ENCODE data around the gene NKX2-2.

NKX2-2 gene

DNA sequence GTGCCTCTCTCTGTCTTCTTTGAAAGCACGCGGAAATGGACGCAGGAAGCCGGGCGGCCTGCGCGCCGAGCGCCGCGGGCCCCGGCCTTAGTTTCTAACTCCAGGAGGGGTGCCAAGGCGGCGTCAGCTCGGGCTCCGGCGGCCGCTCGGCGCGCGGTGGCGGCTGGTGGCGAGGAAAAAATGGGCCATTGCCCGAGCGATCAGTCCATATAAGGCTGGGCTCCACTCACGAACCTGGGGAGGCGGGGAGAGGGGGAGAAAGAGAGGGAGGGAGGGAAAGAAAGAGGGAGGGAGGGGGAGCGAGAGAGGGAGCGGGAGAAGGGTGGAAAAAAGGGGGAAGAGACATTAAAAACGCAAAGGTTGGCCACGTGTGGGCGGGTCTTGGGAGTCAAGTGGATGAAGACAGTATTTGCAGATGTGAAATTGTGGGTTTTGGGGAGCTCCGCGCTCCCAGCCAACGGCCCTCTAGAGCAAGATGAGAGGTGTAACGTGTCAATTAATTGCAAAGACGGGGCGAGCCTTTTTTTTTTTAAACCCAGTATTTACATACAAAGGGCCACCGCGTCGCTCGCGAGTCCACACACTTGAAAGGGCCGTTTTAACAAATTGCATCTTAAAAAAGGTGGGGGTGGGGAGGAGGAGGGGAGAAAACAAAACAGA is at the start of gene NKX2-2:
NKX2-2 (minus strand) TSS at position 184 of the 660 bp plus-strand sequence. CDS start 395 bp downstream, outside the sequence.
- no peak for DNase-seq (ENCODE audit: low spot score)

DNA sequence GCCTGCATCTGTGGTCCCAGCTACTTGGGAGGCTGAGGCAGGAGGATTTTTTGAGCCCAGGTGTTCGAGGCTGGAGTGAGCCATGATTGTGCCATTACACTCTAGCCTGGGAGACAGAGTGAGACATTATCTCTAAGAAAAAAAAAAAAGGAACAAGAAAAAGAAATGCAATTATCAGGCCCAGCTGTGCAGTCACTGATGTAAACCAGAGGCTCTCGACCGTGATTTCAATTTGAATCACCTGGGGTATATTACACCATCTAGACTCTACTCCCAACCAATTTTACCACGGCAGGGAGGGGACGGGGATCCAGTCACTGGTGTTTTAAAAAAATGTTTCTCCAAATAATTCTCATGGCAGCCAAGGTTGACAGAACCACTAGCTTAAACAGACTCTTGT is 48.8 kb upstream of the NKX2-2 start:
- no peak for DNase-seq (ENCODE audit: low spot score)

DNA sequence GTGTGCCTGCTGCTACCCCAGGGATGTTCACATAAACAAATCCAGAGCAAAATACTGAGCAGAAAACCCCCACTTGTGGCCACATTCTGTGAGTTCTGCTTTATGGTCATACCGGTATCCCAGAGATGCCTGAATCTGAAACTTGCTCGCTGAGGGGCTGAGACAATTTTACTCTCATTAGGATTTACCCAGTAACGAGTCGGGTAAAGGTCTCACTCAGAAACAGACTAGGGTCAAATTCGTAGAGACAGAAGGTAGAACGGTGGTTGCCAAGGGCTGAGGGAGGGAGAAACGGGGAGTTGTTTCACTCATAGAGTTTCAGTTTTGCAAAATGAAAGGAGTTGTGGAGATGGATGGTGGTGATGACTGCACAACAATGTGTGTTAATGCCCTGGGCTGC is 45.4 kb upstream of the NKX2-2 start:
- no peak for DNase-seq (ENCODE audit: low spot score)

DNA sequence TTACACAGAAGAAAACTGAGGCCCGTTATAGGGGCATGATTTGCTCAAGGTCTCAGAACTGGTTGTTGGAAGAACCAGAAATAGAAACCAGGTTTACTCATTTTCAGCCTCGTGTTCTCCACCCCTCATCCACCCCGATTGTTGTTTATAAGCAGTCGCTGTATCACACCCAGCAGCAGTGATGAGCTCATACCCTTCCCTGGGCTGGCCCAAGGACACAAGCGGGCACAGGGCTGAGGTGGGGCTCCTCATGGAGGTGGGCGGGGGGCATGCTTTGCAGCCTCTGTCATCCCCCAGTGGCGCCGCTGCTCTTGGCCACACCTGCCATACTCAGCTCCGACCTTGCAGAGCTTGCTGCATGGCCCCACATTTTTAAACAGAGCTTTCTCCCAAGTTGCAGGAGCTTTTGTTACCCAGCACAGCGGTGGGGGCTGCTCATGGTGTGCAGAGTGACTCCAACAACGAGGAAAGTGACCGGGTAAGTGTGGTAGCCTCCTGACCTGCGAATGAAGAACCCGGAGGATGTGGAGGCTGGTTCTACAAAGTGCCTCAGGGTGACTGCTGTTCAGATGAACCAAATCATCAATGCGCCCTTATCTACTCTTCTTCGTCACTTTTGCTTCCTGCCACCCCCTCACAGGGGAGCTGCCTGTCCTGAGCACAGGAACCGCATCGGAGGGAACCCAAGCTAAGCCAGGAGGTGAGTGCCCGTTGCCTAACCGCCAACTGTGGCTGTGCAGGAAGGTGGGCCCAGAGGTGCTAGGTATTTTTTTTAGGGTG is 43.6 kb upstream of the NKX2-2 start:
- no peak for DNase-seq (ENCODE audit: low spot score)

DNA sequence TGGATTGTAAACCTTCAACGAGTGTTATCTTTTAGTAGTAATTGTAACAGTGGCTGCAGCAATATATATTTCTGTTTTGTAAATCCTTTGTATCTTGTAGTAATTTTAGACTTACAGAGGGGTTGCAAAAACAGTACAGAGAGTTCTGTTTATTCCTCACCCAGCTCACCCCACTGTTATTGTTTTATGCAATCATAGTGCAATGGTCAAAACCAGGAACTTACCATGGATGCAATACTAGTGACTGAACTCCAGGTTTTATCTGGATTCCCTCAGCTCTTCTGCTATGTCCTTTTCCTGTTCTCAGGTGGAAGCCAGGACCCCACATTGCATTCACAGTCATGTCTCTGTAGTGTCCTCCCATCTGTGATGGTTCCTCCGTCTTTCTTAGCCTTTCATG is 42.5 kb upstream of the NKX2-2 start:
- no peak for DNase-seq (ENCODE audit: low spot score)

DNA sequence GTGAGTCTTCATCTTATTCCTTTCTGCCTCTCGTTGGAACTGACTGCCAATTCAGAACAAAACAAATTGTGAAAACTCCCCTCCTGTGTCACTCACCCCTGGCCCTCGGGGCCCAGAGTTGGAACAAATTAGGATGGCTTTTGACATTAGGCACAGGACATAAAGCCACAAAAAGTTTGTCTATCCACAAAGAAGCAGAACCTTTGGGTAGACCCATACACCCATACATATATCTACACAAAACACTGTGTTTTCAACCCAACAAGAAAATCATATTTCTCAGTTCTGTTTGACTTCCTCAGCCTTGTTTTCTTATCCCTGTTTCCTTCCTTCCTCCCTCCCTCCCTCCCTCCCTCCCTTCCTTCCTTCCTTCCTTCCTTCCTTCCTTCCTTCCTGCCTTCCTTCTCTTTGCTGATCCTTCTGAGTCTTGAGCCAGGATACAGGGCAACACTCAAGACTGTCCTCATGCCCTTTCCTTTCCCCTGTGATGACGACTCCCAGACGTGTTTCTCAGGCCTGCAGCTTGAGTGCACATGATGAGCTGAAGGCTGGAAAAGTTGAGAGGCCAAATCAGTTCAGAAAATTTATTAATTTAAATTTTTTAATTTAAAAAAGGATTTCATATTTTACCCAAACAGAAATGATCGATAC is 41.7 kb upstream of the NKX2-2 start:
- DNase-seq (ENCODE audit: low spot score): no peak

DNA sequence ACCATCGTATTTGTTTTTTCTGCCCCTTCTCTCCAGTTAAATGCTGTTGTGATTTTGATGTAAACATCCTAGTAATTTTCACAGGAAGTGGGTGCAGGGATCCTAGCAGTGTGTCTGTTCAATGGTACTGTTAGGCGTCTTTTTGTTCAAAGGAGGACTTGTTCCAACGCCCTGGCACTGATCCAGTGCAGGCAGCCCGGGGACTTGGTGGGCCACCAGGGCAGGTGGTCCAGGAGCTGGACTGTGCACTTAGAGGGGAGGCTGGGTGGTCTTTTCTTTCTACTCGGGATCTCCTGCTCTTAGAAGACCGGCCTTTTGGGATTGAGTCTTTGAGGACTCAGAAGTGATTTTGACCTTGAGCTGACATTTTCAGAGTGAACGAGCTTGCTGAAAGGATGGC is 41.1 kb upstream of the NKX2-2 start:
- DNase-seq (ENCODE audit: low spot score): no peak

DNA sequence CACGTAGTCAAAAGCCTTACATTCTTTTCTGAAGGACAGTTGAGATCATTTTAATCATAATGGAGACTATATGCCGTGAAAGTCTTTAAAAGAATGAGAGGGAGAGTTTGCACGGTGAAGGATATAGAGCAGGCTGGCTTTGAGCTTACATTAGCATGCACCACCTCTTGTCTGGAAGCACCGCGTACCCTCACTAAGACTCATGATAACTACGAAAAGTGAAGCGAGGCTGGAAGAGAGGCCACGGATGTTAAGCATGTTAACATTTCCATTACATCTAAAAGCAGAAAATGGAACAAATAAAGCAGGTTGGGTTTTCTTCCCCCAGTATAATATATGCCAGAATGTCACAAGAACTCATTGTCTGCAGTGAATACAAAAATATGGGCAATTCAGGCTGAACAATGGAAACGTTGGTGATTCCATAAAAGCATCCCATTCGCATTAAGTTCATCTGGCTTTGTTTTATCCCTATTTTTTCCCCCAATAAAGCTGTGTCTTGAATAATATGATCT is 40.6 kb upstream of the NKX2-2 start:
- no peak for DNase-seq (ENCODE audit: low spot score)

DNA sequence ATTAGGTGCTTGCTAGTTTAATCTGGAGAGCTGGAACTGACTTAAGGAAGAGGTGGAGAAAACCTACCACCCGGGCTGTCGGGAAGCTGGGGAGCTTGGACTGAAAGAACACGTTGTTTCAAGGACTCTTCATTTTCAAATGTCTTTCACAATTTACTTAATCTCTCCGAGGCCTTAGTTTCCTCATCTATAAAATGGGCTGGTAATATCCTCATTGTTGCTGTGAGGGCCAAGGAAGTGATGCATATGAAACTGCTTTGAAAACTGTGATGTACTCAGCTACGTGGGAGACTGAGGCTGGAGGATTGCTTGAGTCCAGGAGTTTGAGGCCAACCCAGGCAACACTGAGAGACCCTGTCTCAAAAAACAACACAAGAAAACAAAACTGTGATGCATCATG is 36.7 kb upstream of the NKX2-2 start:
- no peak for DNase-seq (ENCODE audit: low spot score)

DNA sequence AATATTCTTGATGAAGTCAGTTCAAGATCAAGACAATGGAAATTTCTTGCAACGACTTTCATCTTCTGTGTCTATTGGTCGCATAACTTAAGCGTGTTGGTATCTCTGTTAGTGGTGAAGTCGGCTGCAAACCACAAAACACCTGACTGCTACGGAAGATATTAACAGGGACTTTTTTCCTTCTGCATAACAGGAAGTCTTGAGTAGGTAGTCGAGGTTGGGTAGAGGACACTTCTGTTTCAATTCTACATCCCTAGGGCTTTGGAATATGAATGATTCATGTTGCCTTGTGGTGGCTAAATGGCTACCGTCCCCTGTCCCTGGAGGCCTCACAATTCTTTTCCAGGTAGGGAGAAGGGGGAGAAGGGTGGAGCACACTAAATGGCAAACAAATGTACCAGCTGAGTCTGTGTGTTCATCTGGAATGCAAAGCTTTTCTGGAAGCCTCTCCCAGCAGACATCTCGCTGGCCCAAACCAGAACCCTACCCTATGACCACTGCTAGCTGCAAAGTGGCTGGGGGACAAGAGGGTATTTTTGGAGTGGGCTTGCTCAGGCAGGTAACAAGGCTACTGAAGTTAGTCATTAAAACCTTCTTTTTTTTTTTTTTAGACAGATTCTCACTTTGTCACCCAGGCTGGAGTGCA is 34.6 kb upstream of the NKX2-2 start:
- no peak for DNase-seq (ENCODE audit: low spot score)

DNA sequence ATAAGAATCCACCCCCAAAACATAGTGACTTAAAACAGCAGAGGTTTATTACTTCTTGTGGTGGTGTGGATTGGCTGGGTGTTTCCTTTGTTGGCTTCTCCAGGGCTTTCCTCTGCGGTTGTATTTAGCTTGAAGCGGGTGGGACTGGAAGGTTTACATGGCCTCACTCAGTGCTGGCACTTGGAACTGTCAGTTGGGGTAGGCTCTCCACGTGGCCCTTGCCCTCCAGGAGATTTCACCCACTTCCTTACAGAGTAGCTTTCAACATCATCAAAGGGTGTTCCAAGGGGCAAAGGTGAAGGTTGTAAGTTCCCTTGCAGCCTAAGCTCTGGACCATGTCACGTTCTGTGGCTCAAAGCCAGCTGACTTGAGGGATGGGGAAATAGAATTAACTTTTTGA is 32.5 kb upstream of the NKX2-2 start:
- DNase-seq (ENCODE audit: low spot score): no peak

DNA sequence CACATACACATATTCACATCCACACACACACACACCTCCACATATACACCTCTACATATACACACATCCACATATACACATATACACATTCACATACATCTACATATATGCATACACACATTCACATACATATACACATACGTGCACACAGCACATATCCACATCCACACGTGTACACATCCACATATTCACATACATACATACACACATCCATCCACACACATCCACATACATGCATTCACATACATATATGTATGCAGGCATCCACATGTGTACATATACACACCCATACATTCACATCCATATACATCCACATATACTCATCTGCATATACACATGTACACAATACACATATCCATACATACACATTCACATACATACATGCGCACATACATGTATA is 25.6 kb upstream of the NKX2-2 start:
- no peak for DNase-seq (ENCODE audit: low spot score)

DNA sequence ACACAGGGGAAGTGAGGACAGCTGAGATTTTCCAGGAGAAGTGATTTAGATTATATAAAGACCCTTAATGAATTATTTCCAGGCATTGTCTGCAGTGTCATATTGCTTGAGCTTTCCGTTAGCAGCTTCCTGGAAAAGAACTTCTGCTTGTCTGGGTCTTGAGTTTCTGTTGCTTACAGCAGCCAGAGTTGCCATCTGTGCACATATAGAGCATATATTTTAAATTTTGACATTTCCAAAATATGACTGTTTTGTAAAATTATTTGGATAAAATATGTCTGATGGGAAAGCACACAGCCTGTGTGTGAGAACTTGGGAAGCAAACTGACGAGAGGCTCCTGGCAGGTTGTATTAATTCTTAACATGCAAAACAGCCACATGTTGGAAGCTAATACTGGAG is 21.0 kb upstream of the NKX2-2 start:
- DNase-seq (ENCODE audit: low spot score): no peak

DNA sequence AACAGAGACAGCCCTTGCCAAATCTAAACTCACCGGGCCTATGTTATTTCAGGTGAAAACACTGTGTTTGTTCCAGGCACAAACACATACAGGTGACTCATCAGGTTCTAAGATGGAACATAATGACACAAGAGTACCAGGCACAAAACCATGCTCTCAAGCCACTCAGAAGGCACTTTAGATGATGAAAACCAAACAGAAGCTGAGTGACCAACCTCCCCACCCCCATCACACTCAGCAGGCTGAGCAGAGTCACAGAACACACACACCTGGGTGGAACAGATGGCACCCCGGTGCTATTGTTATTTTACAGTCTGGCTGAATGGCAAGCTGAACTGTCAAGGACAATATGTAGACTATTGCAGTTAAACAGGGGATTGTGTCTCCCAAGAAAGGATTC is 20.6 kb upstream of the NKX2-2 start:
- no peak for DNase-seq (ENCODE audit: low spot score)

DNA sequence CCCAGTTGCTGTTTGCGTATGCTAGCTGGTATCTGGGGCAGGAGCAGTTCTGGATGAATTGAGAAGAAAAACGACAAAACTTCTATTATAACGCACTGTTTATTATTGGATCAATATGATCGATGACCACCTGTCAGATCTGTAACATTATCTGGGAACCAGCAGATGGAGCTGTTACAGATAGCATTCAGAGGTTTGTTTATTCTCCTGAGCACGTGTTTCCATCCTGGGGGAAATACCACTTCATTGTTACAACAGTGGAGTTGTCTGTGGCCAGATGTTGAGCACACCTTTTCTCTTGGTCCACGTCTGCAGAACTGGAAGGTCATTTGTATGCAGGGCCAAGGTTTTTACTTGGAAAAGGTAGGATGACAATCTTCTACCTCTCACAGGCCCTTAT is 16.0 kb upstream of the NKX2-2 start:
- DNase-seq (ENCODE audit: low spot score): no peak

DNA sequence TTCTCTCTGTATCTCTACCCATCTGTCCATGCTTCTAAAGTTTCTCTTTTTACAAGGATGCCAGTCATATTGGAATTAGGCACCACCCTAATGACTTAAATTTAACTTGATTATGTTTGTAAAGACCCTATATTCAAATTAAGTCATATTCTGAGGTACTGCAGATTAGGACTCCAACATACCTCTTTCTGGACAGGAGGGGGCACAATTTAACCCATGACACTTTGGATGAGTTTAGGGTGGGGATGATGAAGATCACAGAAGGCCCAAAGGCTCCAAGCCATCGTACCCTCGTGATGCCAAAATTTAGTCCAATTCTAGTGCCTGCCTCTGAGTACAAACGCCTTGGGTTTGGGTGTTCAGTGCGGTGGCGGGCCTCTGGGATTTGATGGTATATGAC is 15.0 kb upstream of the NKX2-2 start:
- DNase-seq (ENCODE audit: low spot score): no peak

DNA sequence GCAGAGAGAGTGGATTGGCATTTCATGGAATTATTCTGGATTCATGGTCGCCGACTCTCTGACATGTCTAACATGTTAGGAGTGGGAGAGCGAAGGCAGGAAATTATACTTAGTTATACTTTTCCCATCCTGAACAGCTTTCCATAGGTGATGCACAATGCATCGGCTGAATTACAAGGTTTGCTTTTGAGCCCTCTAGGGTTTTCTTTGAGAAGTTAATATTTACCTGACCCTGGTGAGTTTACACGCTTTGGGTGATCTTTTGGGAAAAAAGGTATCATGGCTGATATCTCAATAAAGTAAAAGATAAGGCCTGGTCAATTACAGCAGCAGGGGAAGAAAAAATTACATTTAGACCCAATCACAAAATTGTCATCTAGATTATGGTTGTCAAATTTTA is 14.0 kb upstream of the NKX2-2 start:
- no peak for DNase-seq (ENCODE audit: low spot score)

DNA sequence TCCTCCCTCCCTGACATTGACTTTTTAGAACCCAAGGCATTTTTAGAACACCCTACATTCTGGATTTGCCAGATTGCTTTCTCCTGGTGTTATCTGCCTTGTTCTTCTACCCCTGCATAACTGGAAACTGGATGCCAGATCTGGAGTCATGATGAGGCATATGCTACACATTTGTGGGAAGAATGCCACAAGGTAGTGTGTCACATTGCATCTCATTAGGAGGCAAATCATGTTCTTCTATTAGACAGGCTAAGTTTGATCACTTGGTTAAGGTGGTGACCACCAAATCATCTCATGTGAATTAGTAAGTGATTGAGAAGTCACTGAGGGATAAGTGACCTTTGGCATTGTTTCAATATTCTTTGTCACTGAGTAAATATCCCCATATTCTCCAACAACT is 12.9 kb upstream of the NKX2-2 start:
- no peak for DNase-seq (ENCODE audit: low spot score)

DNA sequence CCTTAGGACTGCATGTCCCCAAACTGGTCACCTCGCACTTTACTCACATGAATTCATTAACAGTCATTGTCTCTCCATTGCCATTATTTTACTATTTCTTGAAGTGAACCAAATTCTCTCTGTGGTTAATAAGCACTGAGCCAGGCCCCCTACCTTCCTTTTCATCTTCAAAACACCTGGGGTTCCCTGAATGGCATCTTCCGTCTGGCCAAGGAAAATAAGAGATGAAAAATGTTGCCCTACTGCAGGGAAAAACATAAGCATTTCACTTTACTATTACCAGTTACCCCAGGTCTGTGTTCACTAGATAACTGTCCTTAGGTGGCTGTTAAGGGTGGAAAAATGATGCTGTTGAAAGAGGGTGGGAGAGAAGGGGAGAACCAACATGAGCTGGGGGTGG is 10.0 kb upstream of the NKX2-2 start:
- no peak for DNase-seq (ENCODE audit: low spot score)

DNA sequence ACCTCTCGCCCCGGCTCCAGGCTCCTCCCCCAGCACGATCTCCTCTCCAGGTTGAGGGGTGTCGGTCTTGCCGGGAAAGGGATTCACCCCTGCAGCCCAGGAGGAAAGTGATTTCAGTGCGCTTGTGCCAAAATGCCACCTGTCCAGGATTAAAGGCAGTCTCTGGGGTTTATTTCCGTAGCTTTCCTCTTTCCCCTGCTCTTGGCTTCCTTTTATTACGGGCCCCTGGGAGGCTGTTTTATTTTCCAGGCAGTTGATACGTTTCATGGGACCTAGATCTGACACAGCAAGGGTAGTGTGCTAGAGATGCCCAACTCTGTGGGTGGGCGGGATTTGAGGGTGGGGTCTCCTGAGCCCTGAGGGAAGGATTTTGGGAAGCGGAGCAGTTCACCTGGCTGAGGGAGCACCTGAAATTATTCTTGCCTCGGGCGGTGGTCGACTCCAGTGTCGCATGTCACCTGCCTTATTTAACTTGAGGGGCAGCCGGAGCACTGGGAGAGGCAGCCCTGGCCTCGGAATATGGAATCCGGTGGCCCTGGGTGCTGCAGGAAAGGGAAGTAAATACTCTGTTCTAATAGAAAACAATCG is 9.5 kb upstream of the NKX2-2 start:
- no peak for DNase-seq (ENCODE audit: low spot score)

DNA sequence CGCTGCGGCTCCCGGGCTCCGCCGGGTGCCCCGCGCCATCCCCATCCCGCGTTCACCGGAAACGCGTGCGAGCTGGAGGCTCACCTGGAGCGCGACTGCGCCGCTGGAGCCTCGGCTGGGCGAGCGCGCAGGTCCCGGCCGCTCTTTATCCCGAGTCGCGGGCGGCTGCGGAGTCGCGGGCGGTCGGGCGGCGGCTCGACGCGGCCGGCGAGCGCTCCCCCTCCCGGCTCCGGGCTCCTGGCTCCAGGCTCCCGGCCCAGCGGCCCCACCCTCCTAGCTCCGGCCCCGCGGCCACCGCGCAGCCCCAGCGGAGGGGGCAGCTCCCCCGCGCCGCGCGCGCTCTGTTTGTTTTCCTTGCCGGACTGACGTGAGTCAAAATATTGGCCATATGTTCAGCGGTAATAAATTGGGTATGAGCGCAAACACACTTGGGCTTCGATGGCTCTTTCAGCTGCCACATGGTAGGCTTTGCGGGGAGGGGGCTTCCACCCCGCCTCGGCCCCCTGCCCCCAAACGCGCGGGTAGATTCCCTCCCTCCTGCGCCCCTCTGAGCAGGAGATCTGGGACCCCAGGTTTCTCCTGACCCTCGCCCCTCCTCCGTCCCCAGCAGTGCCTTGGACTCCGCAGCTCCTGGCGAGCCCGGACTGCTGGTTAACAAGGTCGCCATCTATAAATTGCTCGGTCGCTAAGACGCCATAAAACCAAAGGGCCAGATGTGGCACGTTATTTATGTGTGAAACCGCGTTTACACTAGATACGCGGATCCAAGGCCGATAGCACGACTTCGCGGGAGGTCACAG is 8.8 kb upstream of the NKX2-2 start:
- no peak for DNase-seq (ENCODE audit: low spot score)
